Measurements from ENCODE around the gene SOWAHC. TPM values are rescaled to one million over a fixed set of nuclear protein-coding genes. Genes with fewer than 3 reads are reported as not detected.

Gene SOWAHC
- total and polyA plus RNA-seq, 8 donors: 10.0 to 14.4 (median 11.8) TPM

DNA sequence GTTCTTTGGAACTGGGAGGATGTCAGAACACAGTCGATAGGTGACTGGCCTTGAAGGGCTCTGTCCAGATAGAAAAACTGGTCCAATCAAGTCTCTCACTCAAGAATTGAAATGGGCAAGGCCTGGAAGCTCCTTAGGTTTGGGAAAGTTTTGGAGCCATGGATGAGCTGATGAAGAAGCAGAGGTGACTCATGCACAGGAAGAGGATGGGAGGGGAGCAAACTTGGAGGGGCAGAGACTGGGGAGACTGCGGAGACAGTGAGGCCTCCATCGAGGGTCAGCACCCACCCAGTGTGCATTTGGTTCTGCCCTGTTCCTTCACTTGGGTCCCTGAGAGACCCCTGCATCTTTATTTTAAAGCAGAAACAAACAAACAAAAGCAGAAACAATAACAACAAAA, 41.1 kb downstream of the SOWAHC start:
- Histone ChIP-seq H3K36me3 (no peaks in the 10 kb centered on the region), H3K4me1 (no peaks in the 10 kb centered on the region), H3K27ac (no peak overlapping the region), H3K27me3 (no peaks in the 10 kb centered on the region), H3K9me3 (no peaks in the 10 kb centered on the region), H3K4me3 (no peak overlapping the region)
- ATAC-seq: no peak
- DNase-seq: no peak
- TF ChIP-seq, protein P1, sequence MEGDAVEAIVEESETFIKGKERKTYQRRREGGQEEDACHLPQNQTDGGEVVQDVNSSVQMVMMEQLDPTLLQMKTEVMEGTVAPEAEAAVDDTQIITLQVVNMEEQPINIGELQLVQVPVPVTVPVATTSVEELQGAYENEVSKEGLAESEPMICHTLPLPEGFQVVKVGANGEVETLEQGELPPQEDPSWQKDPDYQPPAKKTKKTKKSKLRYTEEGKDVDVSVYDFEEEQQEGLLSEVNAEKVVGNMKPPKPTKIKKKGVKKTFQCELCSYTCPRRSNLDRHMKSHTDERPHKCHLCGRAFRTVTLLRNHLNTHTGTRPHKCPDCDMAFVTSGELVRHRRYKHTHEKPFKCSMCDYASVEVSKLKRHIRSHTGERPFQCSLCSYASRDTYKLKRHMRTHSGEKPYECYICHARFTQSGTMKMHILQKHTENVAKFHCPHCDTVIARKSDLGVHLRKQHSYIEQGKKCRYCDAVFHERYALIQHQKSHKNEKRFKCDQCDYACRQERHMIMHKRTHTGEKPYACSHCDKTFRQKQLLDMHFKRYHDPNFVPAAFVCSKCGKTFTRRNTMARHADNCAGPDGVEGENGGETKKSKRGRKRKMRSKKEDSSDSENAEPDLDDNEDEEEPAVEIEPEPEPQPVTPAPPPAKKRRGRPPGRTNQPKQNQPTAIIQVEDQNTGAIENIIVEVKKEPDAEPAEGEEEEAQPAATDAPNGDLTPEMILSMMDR (IDR thresholded peaks at IDR 0.05): no peak
- intact Hi-C loops (cut with DNase I): no loop called here

DNA sequence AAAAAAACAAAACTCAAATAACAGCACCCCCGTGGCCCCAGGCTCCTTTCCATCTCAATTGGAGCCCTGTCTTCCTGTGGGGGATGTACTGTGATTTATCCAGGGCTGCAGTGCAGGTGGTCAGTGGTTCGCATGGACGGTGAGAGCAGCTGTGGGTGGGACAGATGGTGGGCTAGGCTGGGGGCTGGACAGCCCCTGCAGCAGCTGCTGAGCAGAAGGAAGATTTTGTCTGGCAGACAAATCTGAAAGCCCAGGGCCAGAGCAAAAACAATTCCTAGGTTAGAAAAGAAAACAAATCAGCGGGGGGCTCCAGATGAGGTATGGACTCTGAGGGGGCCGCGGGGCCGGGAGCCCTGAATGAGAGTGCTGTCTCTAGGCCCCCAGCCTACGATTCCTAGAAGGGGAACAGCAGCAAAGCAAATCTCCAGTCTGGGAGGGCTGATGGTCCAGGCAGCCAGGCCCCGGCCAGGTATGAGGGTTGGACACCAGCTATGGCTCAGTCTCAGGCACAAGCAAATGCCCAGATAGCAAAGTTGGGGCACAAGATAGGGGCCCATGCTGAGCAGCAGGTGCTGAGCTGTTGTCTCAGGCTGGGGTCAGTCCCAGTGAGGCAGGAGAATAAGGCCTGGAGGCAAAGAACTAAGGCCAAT, 45.4 kb downstream of the SOWAHC start:
- TF ChIP-seq, protein P1 (IDR thresholded peaks at IDR 0.05): no peak
- no peaks in the 10 kb centered on the region for H3K36me3 ChIP-seq

DNA sequence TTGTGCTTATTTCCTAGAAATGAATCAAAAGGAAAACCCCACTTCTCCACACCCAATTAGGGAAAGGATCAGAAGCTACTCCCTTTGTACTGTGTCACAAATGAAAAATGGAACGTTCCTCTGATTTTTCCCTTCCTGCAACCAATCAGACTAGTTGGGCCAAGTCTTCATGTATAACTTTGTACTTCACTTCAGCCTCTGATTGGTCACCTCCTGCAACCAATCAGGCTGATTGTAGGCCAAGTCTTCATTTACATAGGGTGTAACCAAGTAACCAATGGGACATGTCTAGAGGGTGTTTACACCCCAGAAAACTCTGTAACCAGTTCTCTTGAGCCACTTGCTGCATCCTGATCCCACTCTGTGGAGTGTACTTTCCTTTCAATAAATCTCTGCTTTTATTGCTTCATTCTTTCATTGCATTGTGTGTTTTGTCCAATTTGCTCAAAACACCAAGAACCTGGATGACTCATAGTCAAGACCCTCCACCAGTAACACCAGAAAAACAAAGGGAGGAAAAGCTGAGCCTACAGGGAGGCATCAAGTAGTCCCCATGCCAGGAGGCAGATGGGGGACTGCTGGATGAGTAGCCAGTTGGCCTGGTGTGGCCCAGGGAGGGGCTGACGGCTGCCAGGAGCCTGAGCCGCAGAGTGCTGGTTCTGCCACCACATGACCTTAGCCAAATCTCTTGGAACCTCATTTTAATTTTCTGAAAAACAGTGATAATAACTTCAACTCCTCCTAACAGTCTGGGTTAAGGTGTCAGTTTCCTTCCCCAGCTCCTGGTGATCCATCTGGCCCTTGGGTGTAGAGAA, 46.1 kb downstream of the SOWAHC start:
- Histone ChIP-seq H3K27ac (no peak overlapping the region), H3K27me3 (no peaks in the 10 kb centered on the region), H3K4me3 (no peak overlapping the region), H3K36me3 (no peaks in the 10 kb centered on the region), H3K4me1 (no peaks in the 10 kb centered on the region), H3K9me3 (no peaks in the 10 kb centered on the region)
- DNase-seq (no peak), ATAC-seq (no peak)
- TF ChIP-seq, protein P1 (IDR thresholded peaks at IDR 0.05): no peak
- intact Hi-C loops (cut with DNase I): no loop called here

More for the DNA sequence above, 45.4 kb downstream of the SOWAHC start:
- Histone ChIP-seq H3K27ac (no peak overlapping the region), H3K27me3 (no peaks in the 10 kb centered on the region), H3K4me1 (no peaks in the 10 kb centered on the region), H3K4me3 (no peak overlapping the region), H3K9me3 (no peaks in the 10 kb centered on the region)
- intact Hi-C loops (cut with DNase I): no loop called here
- DNase-seq (no peak), ATAC-seq (no peak)

DNA sequence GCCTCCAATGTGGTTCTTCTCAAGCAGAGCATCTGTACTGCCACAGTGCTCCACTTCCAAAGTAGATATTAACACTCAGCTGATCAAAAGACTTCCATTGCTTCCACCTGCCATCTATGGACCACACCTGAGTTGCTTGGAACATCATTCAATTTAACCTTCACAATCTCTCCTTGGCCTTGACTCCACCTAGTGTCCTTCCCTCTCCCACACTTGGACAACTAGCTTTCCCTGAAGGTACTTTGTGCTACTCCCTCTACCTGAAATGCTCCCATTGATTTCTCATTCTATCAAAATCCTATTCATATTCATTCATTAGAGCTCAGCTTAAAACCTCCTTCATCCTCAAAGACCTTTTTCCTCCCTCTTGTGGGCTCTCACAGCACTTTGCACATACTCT, 48.7 kb downstream of the SOWAHC start:
- DNase-seq (no peak), ATAC-seq (peak; percentile 54)
- H3K4me3 ChIP-seq: no peak overlapping the region
- H3K36me3 ChIP-seq: no peaks in the 10 kb centered on the region
- no peaks in the 10 kb centered on the region for H3K9me3 ChIP-seq
- TF ChIP-seq, protein P1 (IDR thresholded peaks at IDR 0.05): peak in 1 of 2 donors; percentile 11
- H3K27me3 ChIP-seq: no peaks in the 10 kb centered on the region
- H3K4me1 ChIP-seq: no peaks in the 10 kb centered on the region
- H3K27ac ChIP-seq: no peak overlapping the region
- intact Hi-C loops (cut with DNase I): no loop called here

DNA sequence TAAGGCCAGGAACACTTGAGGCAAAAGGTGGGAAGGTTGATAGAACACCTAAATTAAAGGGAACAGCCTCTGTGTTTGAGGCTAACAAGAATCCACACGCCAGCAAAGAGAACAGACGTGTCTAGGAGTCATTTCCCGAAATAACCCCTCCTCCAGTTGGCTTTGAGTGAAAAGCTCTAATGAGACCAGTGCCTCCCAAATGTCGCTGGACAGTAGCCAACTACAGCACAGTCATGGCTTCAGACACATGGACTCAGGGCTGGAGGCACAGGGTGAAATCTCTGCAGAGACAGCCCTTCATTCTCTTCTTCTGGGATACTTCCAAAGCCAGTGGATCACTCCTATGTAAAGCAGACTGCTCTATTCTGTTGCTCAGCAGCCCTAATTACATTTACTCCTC, 49.6 kb downstream of the SOWAHC start:
- H3K4me1 ChIP-seq: no peaks in the 10 kb centered on the region
- no peaks in the 10 kb centered on the region for H3K9me3 ChIP-seq
- DNase-seq (peak in 1 of 4 donors; percentile 63), ATAC-seq (peak; percentile 47)
- no peak overlapping the region for H3K4me3 ChIP-seq
- H3K36me3 ChIP-seq: no peaks in the 10 kb centered on the region
- H3K27ac ChIP-seq: no peak overlapping the region
- intact Hi-C loops (cut with DNase I): no loop called here
- no peaks in the 10 kb centered on the region for H3K27me3 ChIP-seq
- TF ChIP-seq, protein P1 (IDR thresholded peaks at IDR 0.05): no peak

Data from left lung (tissue), 10 donors.